WI38 (cell line): ENCODE results near the gene KCNK5.

ENCODE experiments used
- H3K4me3 ChIP-seq: 2 replicates; pipeline ENCODE4 v1.5.1; 2011; ENCODE audit warnings: low read depth, mild to moderate bottlenecking, control low read depth, low read length
- CTCF ChIP-seq: IDR thresholded peaks from 2 replicates; pipeline ENCODE4 v1.5.1; 2012; ENCODE audit warnings: low read depth, mild to moderate bottlenecking, control low read depth, low read length

The KCNK5 gene

GRCh38 chr6:39173270-39173669, 56.0 kb downstream of the KCNK5 start:
- no peak overlapping the region for H3K4me3 ChIP-seq
- no peak for TF ChIP-seq CTCF

GRCh38 chr6:39172377-39172757, 56.9 kb downstream of the KCNK5 start:
- no peak for TF ChIP-seq CTCF

DNA sequence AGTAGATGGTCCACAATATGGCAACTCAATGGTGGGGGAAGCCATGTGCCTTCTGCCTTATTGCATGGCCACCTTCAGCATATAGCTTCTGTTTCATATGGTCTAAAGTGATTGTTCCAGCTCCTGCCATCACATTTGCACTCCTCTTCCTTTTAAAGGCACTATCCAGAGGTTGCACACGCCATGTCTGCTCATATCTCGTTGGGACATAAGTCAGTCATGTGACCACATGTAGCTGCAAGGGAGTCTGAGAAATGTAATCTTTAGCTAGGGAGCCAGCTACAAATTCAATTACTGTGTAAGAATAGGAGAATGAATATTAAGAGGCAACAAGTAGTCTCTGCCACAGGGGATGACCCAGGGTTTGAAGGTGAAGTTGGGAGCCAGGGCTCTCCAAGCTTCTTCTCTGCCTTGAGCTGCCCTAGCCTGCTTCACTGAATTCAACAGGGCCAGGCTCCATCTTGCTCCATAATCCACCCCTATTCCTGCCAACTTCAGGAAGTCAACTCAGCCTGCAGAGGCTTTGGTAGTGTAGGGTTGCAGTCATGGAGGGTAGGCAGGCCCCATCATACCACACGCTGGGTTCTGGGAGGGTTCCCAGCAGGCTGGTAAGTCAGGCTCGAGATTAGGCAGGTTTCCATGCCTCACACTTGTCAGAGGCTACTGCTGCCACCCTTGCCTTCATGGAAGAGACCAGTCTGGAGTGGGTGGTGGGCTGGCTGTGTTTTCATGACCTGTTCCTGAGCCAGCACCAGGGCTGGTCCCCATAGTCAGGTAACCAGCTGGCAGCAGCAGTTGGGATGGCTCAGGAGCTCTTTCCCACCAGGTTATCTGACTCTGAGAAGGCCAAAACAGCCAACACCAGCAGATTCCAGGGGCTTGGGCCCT, 57.5 kb downstream of the KCNK5 start:
- H3K4me3 ChIP-seq, result no peak overlapping the region
- no peak for TF ChIP-seq CTCF

More at GRCh38 chr6:39172377-39172757, 56.9 kb downstream of the KCNK5 start:
- no peak overlapping the region for H3K4me3 ChIP-seq

DNA sequence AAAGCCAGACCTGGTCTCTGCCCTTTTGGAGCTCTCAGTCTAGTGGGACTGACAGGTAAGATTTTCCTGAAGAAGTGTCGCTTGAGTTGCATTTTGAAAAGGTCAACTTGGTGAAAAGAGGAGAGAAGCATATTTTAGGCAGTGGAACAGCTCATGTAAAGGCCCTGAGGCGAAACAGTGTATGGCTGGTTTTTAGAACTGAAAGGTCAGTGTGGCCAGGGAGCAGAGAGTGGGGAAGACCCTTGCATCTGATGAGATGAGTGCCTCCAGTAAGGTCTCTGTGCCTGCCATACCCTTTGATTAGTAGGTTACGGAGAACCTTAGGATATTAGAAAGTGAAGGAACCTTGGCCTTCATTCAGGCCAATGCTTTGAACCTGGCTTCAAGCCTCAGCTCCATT, 58.4 kb downstream of the KCNK5 start:
- no peak overlapping the region for H3K4me3 ChIP-seq
- no peak for TF ChIP-seq CTCF

DNA sequence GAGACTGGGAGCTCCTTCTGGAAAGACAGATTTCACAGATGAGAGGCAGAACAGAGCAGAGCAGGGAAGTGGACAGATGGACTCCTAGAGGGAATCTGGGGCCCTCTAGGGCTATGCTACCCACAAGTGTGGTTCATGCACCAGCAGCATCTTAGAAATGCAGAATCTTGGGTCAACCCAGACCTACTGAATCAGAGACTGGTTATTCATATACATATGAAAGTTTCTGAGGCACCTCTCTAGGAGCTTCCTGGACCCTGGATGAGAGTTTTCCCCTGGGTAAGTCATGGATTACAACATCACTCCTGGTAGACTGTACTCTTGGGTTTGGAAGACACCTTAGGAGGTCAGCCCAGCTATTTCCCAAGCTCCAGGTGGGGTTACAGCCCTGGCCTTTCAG, 58.9 kb downstream of the KCNK5 start:
- H3K4me3 ChIP-seq, result no peak overlapping the region

GRCh38 chr6:39169448-39170344, 59.6 kb downstream of the KCNK5 start:
- TF ChIP-seq CTCF, result no peak

More for the DNA sequence above, 58.9 kb downstream of the KCNK5 start:
- no peak for TF ChIP-seq CTCF

More at GRCh38 chr6:39169448-39170344, 59.6 kb downstream of the KCNK5 start:
- H3K4me3 ChIP-seq, result no peak overlapping the region
